Muscle layer of duodenum (tissue), 2 donors: ENCODE results near the gene SH2B2.

Experiments
- H3K27ac ChIP-seq: one replicate; pipeline ENCODE4 v1.7.0; 2013; ENCODE audit warnings: mild to moderate bottlenecking, low read length
- H3K27me3 ChIP-seq: one replicate; pipeline ENCODE4 v1.7.0; 2013; ENCODE audit warnings: low read depth, mild to moderate bottlenecking, control low read depth, low read length
- H3K36me3 ChIP-seq, 2 donors: one replicate each; pipeline ENCODE4 v1.7.0; 2013; ENCODE audit warnings: low read length in 2 of 2, control low read depth in 1 of 2, mild to moderate bottlenecking in 1 of 2; ENCODE audit not compliant: insufficient read depth in 2 of 2, control insufficient read depth in 1 of 2
- H3K4me1 ChIP-seq, 2 donors: one replicate each; pipeline ENCODE4 v1.7.0; 2013; ENCODE audit warnings: low read length in 2 of 2, mild to moderate bottlenecking in 2 of 2, control low read depth in 1 of 2, moderate library complexity in 1 of 2; ENCODE audit not compliant: insufficient read depth in 2 of 2, control insufficient read depth in 1 of 2
- H3K4me3 ChIP-seq, 2 donors: one replicate each; pipeline ENCODE4 v1.7.0; 2013; ENCODE audit warnings: low read length in 2 of 2, low read depth in 1 of 2, mild to moderate bottlenecking in 1 of 2
- H3K9me3 ChIP-seq, 2 donors: one replicate each; pipeline ENCODE4 v1.7.0; 2013; ENCODE audit warnings: low read length in 2 of 2, control low read depth in 1 of 2, mild to moderate bottlenecking in 1 of 2; ENCODE audit not compliant: control insufficient read depth in 1 of 2
- donor health status: healthy.

The SH2B2 gene

DNA sequence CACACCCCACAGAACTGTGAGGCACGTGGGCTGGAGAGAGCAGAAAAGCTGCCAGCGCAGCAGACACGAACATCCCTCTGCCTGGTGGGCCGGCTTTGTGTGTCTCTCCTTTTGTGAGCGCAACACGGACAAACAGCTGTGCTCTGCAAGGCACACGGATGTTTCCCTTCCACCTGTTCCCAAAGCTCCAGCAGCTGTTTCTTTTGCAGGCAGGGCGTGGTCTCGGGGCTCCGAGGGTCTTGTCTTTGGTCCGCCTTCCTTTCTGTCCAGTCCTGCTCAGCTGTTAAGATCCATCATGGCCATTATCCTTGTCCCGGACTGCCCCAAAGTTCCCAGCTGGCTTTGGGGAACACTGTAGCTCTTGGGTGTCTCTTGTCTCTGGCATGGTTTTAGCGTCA lies 32.7 kb upstream of the SH2B2 start:
- Histone ChIP-seq H3K4me3 (no peak overlapping the region), H3K36me3 (peaks cover 13 to 17% of the 10 kb centered on the region in 2 donors), H3K9me3 (no peaks in the 10 kb centered on the region), H3K27ac (no peak overlapping the region), H3K4me1 (no peaks in the 10 kb centered on the region), H3K27me3 (no peaks in the 10 kb centered on the region)

DNA sequence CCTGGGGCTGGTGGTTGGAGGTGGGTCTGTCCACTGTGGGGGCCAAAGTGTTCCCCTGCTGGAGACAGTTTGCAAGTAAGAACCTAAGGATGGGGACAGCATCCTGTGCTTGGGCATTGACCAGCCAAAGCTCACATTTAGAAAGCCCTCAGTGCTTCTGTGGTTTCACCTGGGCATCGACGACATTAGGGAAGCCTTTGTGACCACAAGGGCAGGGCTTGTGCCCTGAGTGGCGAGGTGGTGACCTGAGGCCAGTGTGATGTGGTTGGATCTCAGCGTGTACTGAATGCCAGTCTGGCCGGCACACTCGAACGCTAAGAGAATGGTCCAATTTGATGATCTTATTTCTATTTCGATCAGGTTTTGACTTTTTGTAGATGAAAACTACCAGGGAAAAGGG lies 32.1 kb upstream of the SH2B2 start:
- no peak overlapping the region for H3K4me3 ChIP-seq
- no peaks in the 10 kb centered on the region for H3K9me3 ChIP-seq
- no peaks in the 10 kb centered on the region for H3K4me1 ChIP-seq
- peaks cover 9 to 12% of the 10 kb centered on the region in 2 donors for H3K36me3 ChIP-seq
- H3K27me3 ChIP-seq = no peaks in the 10 kb centered on the region
- no peak overlapping the region for H3K27ac ChIP-seq

DNA sequence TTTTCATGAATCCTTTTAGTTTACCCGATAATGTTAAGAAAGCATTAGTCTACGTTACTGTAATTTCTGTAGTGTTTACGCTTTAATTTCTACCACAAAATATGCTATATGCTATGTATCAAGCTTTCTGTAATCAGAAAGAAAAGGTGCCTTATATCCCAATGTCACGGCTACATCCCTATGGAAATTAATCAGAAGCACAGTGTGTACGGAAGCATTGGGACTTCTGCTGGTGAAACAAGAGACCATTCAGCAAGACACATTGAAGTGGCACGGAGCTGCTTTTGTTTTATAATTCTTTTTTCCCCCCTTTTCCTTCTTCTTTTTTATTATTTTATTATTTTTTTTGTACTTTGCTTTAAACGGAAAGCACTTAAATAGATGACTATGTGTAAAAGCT lies 31.2 kb upstream of the SH2B2 start:
- H3K9me3 ChIP-seq = no peaks in the 10 kb centered on the region
- H3K4me1 ChIP-seq = no peaks in the 10 kb centered on the region
- peaks cover 0 to 2% of the 10 kb centered on the region in 2 donors for H3K36me3 ChIP-seq
- no peak overlapping the region for H3K27ac ChIP-seq
- no peaks in the 10 kb centered on the region for H3K27me3 ChIP-seq
- no peak overlapping the region for H3K4me3 ChIP-seq

DNA sequence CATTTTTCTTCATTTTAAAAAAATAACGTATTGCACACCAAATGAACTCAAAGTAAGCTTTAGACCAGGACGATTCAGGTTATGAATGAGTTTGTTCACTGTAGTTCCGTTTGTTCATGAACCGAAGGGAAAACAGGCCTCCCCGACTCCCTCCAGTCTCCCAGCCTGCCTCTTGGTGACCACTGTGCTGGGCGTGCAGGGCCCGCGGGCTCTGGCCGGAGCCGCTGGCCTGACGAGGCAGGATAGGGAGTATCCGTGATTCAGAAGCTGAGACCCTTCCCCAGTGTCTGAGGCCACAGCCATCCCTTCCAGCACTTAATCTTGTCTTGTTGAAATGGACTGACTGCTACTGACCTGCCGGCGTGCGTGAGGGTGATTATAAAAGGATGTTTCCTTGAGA lies 30.8 kb upstream of the SH2B2 start:
- Histone ChIP-seq H3K4me3 (no peak overlapping the region), H3K27me3 (no peaks in the 10 kb centered on the region), H3K9me3 (no peaks in the 10 kb centered on the region), H3K4me1 (no peaks in the 10 kb centered on the region), H3K36me3 (no peaks in the 10 kb centered on the region), H3K27ac (no peak overlapping the region)

DNA sequence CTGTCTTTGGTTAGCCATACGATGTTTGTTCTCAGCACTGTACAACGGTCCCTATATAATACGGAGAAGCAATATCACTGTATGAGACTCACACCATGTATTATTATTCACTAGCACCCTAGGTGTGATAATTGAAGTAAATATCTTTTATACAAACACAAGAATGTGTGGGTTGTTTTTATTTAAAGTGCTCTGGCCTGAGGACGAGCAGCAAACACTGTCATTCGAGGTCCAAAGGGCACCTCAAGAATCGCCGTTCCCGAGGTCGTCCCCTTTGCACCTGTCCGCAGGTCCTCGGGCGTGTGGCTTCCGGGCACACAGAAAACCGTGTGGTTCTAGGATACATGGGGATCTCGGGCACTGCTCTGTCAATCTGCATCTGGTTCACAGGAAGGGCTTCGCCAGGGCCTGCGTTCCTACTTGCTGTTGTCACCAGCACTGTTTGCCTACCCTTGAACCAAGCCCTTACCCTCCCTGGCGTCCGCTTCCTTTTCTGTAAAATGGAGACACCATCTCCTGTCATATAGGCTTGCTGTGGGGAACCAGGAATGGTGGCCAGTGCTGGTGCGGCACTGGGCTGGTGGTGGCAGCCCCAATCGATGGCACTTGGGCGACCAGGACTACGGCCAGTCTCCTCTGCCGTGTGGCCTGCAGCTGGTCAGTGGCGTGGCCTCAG lies 28.5 kb upstream of the SH2B2 start:
- Histone ChIP-seq H3K36me3 (no peaks in the 10 kb centered on the region), H3K4me3 (no peak overlapping the region), H3K27ac (no peak overlapping the region), H3K9me3 (no peaks in the 10 kb centered on the region), H3K27me3 (no peaks in the 10 kb centered on the region), H3K4me1 (no peaks in the 10 kb centered on the region)

DNA sequence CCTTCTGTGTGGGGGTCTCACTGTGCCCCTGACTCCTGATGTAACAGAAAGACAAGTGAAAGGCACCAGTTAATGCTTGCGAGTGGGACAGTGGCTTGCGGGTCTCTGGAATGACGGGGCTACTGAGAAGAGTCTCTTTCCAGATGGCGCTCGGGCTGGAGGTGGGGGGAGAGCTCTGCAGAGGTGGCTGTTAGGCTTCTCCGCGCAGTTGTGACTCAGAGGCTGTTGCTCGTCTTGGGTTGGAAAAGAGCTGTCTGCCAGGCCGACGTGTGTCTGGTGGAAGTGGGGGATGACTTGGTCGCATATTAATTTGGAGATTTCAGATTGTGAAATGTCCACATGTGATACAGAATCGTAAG lies 27.9 kb upstream of the SH2B2 start:
- no peaks in the 10 kb centered on the region for H3K4me1 ChIP-seq
- no peak overlapping the region for H3K27ac ChIP-seq
- no peak overlapping the region for H3K4me3 ChIP-seq
- H3K27me3 ChIP-seq = no peaks in the 10 kb centered on the region
- no peaks in the 10 kb centered on the region for H3K36me3 ChIP-seq
- no peaks in the 10 kb centered on the region for H3K9me3 ChIP-seq

DNA sequence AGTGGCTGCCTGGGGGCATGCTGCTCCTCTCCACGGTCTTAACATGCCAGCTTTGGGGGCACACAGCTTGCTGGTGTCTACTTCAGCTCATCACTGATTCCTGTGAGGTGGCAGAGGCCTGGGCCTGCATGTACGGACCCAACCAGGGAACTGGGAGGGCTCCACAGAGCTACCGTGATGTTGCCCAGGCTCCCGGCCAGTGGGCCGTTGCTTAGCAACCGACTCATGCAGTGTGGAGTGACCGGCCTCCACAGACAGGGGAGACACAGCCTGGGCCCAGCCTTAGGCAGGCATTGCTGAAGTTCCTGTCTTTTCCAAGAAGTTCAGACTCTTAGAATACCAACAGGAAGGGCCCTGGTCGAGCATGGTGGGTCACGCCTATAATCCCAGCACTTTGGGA lies 25.8 kb upstream of the SH2B2 start:
- Histone ChIP-seq H3K9me3 (no peaks in the 10 kb centered on the region), H3K27ac (no peak overlapping the region), H3K4me1 (no peaks in the 10 kb centered on the region), H3K36me3 (no peaks in the 10 kb centered on the region), H3K4me3 (no peak overlapping the region), H3K27me3 (no peaks in the 10 kb centered on the region)

DNA sequence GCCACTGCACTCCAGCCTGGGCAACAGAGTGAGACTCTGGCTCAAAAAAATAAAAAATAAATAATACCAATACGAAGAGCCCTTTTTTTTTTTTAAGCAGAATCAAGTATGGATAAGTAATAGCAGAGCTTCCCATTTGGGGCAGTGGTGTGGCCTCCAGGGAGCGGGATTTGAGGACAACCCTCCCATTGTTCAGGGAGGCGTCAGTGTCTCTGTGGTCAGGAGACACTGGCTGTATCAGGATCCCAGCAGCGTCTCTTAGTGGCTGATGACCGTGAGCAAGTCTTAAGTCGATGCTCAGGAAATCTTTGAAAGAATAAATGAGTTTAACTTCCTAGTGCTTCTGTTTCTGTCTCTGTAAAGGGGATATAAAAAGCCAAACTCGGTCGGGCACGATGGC lies 25.2 kb upstream of the SH2B2 start:
- Histone ChIP-seq H3K36me3 (no peaks in the 10 kb centered on the region), H3K27me3 (no peaks in the 10 kb centered on the region), H3K27ac (no peak overlapping the region), H3K9me3 (no peaks in the 10 kb centered on the region), H3K4me1 (no peaks in the 10 kb centered on the region), H3K4me3 (no peak overlapping the region)

DNA sequence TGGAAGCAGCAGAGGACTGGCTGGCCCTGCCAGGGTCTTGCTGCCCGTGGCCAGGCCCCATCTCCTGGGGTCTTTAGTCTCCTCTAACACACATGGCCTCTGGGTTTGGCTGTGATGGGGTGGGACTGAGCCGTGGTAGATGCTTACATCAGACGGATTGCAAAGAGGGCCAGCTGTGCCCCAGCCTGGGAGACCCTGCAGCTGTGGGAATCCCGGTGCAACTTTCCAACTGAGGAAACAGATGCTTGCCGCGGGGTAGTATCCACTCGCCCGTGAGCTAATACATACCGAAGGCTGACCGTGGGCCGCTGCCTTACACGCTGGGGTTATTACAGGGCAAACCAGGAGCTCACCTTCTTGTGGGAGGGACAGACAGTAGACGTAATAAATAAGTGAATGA lies 24.1 kb upstream of the SH2B2 start:
- no peaks in the 10 kb centered on the region for H3K27me3 ChIP-seq
- no peaks in the 10 kb centered on the region for H3K4me1 ChIP-seq
- H3K4me3 ChIP-seq = no peak overlapping the region
- no peak overlapping the region for H3K27ac ChIP-seq
- H3K9me3 ChIP-seq = no peaks in the 10 kb centered on the region
- no peaks in the 10 kb centered on the region for H3K36me3 ChIP-seq

DNA sequence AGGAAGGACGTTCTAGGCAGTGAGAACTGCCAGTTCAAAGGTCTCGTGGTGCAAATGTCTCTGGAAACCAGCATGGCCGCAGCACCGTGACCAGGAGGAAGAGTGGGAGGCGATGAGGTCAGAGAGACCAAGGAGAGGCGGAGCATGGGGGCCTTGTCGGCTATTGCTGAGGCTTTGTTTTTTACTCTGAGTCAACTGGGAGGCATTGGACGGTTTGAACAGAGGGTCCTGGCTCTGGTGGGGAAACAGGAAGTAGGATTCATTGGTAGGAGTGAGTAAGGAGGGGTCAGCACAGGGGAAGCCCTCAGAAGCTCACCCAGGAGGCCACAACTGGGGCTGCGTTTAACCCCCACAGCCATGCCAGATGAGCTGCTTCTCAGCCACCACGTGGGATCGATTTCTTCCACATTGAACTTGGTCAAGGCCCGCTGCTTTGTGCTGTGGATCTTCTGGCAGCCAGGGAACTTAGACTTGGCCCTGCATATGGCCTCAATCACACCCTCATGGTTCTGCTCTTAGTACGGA lies 22.2 kb upstream of the SH2B2 start:
- no peaks in the 10 kb centered on the region for H3K4me1 ChIP-seq
- no peaks in the 10 kb centered on the region for H3K27me3 ChIP-seq
- no peaks in the 10 kb centered on the region for H3K9me3 ChIP-seq
- H3K27ac ChIP-seq = no peak overlapping the region
- no peak overlapping the region for H3K4me3 ChIP-seq
- no peaks in the 10 kb centered on the region for H3K36me3 ChIP-seq

DNA sequence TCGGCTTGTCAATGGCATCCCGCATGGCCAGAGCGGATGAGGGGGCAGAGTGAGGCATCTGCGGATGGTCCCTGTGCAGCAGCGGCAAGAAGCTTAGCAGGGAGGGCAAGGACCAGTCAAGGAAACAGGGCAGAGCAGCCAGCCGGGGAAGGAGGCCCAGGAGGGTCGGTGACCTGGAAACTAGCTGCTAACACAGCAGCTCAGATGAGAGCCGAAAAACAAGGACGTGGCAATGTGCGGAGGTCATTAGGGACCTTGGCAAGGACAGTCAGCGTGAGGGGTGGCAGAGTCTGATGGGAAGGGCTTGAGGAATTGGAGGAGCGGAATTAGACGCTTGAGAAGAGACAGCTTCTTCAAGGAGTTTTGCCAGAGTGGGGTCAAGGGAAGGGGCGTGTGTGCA lies 20.1 kb upstream of the SH2B2 start:
- H3K36me3 ChIP-seq = no peaks in the 10 kb centered on the region
- H3K9me3 ChIP-seq = no peaks in the 10 kb centered on the region
- no peaks in the 10 kb centered on the region for H3K4me1 ChIP-seq
- H3K4me3 ChIP-seq = no peak overlapping the region
- H3K27me3 ChIP-seq = no peaks in the 10 kb centered on the region
- H3K27ac ChIP-seq = no peak overlapping the region

DNA sequence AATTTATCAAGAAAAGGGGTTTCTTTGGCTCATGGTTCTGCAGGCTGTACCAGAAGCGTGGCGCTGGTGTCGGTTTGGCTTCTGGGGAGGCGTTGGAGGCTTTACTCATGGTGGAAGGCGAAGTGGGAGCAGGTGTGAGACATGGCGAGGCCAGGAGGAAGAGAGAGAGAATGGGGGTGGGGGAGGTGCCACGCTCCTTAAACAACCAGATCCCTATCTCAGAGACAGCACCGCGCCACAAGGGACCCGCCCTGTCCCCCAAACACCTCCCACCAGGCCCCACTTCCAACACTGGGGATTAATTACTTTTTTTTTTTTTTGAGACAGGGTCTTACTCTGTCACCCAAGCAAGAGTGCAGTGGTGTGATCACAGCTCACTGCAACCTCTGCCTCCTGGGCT lies 18.0 kb upstream of the SH2B2 start:
- H3K4me1 ChIP-seq = peaks cover 0 to 4% of the 10 kb centered on the region in 2 donors
- H3K4me3 ChIP-seq = no peak overlapping the region
- H3K27me3 ChIP-seq = no peaks in the 10 kb centered on the region

More for the DNA sequence above, 18.0 kb upstream of the SH2B2 start:
- Histone ChIP-seq H3K36me3 (no peaks in the 10 kb centered on the region), H3K9me3 (no peaks in the 10 kb centered on the region), H3K27ac (no peak overlapping the region)
